GM08714 (cell line): Measurements from ENCODE around the gene MEIOB.
"Not testable (repeated sequence)": the region's sequence is repeated elsewhere in the genome, so short reads cannot be mapped to it uniquely, and the experiment has no call there.

ENCODE experiments used
- H3K4me3 ChIP-seq: fragments of 200-500 bp; sonication (Bioruptor generic); 2 replicates; pipeline ENCODE4 v1.5.1; 2014; ENCODE audit warnings: mild to moderate bottlenecking, low read length, inconsistent platforms
- ZNF274 ChIP-seq: IDR thresholded peaks from 2 replicates; pipeline ENCODE4 v1.6.1; 2012; ENCODE audit warnings: mild to moderate bottlenecking, low read depth, low read length

Gene MEIOB

DNA sequence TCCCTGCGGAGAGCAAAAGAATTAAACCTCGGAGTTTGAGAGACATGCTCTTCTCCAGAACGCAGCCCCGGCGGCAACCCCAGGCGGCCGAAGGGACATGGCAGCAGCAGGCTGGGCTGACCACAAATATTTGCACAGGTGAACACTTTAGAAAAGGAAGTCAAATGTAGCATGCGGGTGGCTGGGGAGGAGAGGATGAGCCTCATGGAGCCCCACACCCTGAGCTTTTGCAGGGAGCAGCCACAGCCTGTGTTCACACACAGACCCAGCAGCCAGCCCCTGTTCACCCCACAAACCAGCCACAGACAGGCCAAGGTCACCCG is 28.4 kb upstream of the MEIOB start:
- H3K4me3 ChIP-seq = no peak overlapping the region
- TF ChIP-seq ZNF274 = no peak

DNA sequence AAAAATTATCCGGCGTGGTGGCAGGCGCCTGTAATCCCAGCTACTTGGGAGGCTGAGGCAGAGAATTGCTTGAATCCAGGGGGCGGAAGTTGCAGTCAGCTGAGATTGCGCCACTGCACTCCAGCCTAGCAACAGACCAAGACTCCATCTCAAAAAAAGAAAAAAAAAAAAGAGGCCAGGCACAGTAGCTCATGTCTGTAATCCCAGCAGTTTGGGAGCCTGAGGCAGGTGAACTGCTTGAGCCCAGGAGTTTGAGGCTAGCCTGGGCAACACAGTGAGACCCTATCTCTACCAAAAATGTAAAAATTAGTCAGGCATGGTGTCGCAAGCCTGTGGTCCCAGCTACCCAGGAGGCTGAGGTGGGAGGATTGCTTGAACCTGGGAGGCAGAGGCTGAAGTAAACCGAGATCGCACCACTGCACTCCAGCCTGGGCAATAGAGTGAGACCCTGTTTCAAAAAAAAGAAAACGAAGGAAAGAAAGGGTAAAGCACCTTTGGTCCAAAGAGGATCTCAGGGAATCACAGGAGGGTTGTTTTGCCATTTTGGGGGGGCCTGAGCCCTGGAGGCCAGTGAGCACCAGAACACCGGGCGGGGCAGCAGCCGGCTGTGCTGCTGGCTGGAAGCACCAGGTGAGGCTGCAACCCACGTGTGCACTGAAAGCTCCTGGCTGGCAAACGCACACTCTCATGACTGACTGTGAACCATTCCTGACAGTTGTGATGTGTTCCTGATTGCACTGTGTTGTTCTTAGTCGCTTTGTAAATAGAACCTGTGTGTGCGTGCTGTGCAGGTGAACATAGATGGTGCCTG is 27.9 kb upstream of the MEIOB start:
- H3K4me3 ChIP-seq = no peak overlapping the region

DNA sequence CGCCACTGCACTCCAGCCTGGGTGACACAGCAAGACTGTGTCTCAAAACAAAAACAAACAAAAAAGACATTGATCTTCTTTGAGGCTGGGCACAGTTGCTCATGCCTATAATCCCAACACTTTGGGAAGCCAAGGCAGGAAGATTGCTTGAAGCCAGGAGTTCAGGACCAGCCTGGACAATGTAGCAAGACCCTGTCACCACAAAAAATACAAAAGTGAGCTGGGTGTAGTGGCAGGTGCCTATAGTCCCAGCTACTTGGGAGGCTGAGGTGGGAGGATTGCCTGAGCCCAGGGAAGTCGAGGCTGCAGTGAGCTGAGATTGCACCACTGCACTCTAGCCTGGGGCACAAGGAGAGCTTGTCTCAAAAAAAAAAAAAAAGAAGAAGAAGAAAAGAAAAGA is 25.7 kb upstream of the MEIOB start:
- not testable (repeated sequence) for H3K4me3 ChIP-seq

More for the DNA sequence above, 27.9 kb upstream of the MEIOB start:
- TF ChIP-seq ZNF274 = no peak

DNA sequence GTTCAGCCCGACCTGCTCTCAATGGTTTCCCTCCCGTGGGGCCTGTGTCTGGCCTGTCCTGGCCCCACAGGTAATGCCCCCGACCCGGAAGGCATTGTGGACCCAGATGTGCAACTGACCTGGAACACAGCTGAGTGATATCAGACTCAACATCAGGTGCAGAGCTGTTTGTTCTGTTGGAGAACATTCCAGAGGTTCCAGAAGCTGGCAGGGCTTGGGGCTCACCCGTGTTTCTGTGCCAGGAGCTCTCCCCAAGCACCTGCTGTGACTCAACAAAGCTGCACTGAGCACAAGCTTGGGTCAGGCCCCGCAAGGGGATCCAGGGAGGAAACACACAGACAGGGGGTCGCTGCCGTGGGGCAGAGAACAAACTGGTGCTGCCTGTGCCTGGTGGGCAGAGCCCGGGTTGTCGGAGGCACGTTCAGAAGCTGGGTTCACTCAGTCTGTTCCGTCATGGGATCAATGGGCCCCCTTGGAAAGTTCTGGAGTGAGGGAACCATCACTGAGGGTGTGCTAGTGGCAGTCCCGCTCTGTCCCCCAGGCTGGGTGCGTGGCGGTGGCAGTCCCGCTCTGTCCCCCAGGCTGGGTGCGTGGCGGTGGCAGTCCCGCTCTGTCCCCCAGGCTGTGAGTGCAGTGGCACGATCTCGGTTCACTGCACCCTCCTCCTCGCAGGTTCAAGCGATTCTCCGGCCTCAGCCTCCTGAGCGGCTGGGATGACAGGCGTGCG is 24.1 kb upstream of the MEIOB start:
- TF ChIP-seq ZNF274 = no peak
- no peak overlapping the region for H3K4me3 ChIP-seq

DNA sequence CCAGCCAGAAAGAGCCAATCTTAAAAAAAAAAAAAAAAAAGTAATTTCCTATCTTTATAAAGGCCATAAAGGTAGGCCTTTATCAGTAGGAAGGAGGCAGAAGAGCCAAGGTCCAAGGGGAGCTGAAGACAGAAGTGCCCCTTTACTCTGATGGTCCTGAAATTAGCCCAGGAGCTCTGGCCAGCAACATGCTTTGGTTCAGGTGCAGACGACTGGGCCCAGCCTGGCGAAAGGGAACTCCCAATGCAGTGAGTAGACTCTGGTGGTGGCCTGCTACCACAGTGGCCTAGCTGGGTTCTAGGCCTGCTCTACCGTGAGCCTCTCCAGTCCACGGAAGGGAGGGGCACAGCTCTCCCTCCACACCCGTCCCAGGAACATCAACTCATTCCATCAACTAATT is 23.1 kb upstream of the MEIOB start:
- H3K4me3 ChIP-seq = no peak overlapping the region
- TF ChIP-seq ZNF274 = no peak

DNA sequence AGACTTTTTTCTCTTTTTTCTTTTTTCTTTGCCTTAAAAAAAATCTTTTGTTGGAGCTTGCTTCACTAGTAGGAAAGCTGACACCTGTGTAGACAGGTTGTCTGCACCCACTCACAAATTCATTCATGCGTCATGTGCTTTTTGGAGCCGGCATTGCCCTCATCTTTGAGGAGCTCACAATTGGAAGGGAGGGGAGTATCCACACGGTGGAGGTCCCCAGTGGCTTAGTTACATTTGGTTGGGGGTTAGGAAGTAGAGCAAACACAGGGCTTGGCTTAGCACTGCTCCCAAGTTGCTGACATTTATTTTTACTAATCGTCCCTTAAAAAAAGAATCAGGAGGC is 18.7 kb upstream of the MEIOB start:
- TF ChIP-seq ZNF274 = no peak
- H3K4me3 ChIP-seq = no peak overlapping the region

DNA sequence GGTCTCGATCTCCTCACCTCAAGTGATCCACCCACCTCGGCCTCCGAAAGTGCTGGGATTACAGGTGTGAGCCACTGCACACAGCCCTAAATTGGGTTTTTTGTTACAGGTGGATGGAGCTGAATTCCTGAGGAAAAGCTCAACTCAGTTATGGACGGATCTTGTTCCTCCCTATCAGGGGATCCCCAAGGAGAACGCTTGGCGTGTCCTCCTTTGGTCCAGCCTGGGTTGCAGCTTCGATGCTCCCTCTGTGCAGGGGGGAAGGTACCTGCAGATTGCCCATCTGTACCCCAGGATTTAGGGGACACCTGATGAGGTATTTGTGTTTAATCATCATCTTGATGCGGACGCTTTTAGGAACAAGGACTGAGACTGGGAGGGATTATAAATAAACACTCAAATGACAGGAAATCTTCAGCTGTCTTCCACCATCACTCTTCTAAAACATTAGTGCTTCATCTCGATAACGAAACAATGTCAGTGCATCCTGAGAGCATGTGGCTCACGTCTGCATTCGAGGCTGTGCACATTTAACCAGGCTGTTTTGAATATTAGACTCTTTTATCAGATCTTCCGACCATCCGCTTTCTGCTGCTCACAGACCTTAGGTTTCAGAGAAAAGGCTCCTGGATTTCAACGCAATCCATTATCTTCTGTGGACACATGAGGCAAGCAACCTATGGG is 18.2 kb upstream of the MEIOB start:
- no peak for TF ChIP-seq ZNF274
- H3K4me3 ChIP-seq = no peak overlapping the region

DNA sequence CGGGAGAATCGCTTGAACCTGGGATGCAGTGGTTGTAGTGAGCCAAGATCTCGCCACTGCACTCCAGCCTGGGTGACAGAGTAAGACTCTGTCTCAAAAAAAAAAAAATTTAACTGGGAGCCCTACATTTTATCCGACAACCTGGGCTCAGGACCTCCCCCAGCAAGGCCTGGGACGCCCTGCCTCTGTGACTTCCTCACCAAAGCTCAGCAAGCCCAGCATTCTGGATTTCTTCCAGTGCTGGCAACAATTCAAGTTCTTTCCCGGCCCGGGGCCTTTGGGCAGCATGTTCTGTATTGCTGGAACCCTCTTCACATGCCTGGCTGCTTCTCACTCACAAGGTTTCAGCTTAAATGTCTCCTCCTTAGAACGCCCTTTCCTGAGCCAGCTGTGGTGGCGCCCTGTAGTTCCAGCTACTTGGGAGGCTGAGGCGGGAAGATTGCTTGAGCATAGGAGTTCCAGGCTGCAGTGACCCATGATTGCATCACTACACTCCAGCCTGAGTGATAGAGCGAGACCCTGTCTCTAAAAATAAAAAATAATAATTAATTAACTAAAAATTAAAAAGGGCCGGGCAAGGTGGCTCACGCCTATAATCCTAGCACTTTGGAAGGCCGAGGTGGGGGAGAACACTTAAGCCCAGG is 15.9 kb upstream of the MEIOB start:
- H3K4me3 ChIP-seq = no peak overlapping the region
- no peak for TF ChIP-seq ZNF274

DNA sequence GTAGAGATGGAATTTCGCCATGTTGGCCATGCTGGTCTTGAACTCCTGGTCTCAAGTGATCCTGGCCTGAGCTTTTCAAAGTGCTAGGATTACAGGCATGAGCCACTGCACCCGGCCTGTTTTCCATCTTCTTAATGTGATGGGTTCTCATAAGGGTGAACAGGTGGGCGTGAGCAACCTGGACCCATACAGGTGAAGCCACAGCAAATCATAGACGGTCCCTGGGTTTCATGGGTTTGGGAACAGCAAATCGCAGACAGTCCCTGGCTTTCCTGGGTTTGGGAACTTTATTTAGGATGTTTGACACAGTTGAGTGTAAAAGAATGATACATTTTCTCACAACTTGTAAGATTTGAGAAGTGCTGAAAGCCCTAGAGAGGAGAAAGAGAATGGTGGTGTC is 12.9 kb upstream of the MEIOB start:
- H3K4me3 ChIP-seq = no peak overlapping the region
- no peak for TF ChIP-seq ZNF274

DNA sequence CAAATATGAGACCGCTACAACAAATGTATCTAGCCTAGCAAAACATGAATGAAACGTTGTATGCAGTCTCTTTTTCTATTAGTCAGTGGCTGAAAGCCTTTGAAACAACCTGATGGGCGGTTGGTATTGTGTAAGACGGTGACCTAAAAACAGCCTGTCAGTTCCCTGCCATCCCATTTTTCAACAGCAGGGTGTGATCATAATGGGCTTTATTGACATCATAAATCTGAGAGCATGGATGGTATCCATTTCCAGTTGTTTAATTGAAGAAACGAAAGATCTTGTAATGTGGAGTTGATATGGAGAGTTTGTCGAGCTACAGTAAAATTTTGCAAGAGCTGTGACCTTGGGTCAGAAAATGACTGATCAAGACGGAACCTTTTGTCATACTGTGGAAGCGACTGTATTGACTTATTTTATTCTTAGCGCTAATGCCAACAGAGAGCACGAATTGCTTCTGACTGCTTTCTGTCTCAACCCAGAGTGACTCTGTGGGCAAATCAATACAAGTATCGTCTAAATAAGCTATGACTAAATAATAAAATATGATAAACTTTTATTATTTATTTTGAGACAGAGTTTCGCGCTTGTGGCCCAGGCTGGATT is 12.3 kb upstream of the MEIOB start:
- no peak overlapping the region for H3K4me3 ChIP-seq
- no peak for TF ChIP-seq ZNF274

DNA sequence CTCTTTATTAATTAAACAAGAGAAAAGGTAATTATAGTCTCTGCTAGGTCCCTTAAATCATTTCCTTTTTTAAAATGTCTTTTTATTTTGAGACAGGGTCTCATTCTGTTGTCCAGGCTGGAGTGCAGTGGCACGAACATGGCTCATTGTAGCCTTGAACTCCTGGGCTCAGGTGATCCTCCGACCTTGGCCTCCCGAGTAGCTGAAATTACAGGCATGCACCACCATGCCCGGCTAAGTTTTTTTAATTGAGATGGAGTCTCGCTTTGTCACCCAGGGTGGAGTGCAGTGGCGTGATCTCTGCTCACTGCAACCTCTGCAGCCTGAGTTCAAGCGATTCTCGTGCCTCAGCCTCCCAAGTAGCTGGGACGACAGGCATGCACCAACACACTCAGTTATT is 9.2 kb upstream of the MEIOB start:
- H3K4me3 ChIP-seq = not testable (repeated sequence)

DNA sequence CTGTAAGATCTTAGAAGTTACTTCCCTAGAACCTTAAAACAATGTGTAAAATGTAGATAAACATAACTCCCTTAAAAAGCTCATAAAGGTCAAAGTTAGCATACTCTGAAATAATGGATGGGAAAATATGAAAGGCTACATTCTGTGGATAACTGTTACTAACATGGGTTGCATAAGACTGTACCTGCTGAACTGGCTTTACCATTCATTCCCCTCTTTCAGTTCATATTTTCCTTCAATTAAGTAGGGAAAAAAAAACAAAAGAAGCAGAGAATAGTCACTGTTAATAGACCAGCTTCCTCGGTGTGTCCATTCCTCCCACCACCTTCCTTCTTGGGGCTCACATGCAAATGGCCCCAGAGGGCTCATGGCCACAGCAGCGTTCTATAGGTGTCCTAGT is 7.5 kb upstream of the MEIOB start:
- no peak overlapping the region for H3K4me3 ChIP-seq
- TF ChIP-seq ZNF274 = no peak

DNA sequence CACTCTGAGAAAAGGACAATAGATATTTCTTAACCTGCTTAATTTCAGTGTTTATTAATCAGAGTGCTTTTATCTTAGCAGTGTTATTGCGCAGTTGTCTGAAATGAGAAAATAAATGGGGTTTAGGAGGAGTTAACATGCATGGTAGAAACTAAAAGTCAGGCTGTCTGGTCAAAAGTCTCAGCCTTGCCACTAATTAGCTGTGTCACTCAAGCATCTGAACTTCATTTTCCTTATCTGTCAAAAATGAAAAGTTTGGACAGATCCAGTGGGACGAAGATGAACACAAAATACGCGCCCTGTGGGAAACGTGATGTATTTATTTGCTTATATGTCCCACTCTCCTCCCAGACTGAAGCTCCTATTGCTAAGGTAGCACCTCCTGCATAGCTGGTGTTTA is 6.3 kb upstream of the MEIOB start:
- TF ChIP-seq ZNF274 = no peak
- no peak overlapping the region for H3K4me3 ChIP-seq

DNA sequence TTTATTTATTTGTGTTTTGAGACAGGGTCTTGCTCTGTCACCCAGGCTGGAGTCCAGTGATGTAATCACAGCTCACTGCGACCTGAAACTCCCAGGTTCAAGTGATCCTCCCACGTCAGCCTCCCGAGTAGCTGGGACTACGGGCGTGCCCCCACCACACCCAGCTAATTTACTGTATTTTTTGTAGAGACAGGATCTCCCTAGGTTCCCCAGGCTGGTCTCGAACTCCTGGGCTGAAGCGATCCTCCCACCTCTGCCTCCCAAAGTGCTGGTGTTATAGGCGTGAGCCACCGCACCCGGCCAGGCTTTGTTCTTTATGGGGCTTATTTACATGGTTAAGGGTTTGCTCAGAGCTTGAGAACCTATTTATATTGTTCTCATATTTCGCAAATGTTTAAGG is 5.8 kb upstream of the MEIOB start:
- H3K4me3 ChIP-seq = no peak overlapping the region
- TF ChIP-seq ZNF274 = no peak
